ENCODE measurements around the gene NNMT. TPM values are rescaled to one million over a fixed set of nuclear protein-coding genes. Genes with fewer than 3 reads are reported as not detected.

Gene NNMT
- total RNA-seq, 1 experiment from 2014 or later, result 2.4 TPM

- Mint-ChIP-seq H3K27ac (ENCODE audit: unreplicated experiment) (no peak overlapping the region), H3K36me3 (ENCODE audit: insufficient read depth, unreplicated experiment) (no peaks in the 10 kb centered on the region), H3K27me3 (ENCODE audit: insufficient read depth, unreplicated experiment) (peaks cover 2% of the 10 kb centered on the region), H3K4me3 (ENCODE audit: unreplicated experiment) (no peak overlapping the region), H3K9me3 (ENCODE audit: unreplicated experiment) (peaks cover 12% of the 10 kb centered on the region), H3K4me1 (ENCODE audit: low read depth, unreplicated experiment) (no peaks in the 10 kb centered on the region)
- peaks cover 13% of the 10 kb centered on the region; the same call in 1 of the 2 replicates for H3K4me1 ChIP-seq
- no peak overlapping the region for H3K4me3 ChIP-seq (ENCODE audit: low read depth, low read length)
- ChIA-PET CTCF (no interaction called here), POLR2A (no interaction called here)
- no peaks in the 10 kb centered on the region for H3K36me3 ChIP-seq (ENCODE audit: control insufficient read depth, insufficient read depth, low read length)
- no peaks in the 10 kb centered on the region for H3K27me3 ChIP-seq (replicated peaks; ENCODE audit: control insufficient read depth, insufficient read depth, low read length)
- no TSS peak for BruUV-seq (replicated peaks)
- DNase-seq, result no peak
- peaks cover 4% of the 10 kb centered on the region; the same call in 1 of the 2 replicates for H3K9me3 ChIP-seq
- TF ChIP-seq CTCF (IDR thresholded peaks at IDR 0.05; ENCODE audit: insufficient read depth in 1 of 2, low read depth in 1 of 2, low read length in 1 of 2, severe bottlenecking in 1 of 2, unreplicated experiment in 1 of 2), result no peak
- intact Hi-C loops (cut with micrococcal nuclease; ENCODE audit: unreplicated experiment), result no loop called here
Measured at GRCh38 chr11:114297806-114298709, 1.9 kb downstream of the NNMT start.

GRCh38 chr11:114298710-114299109 lies 2.5 kb downstream of the NNMT start:
- Histone ChIP-seq H3K4me3 (ENCODE audit: low read depth, low read length) (no peak overlapping the region), H3K36me3 (ENCODE audit: control insufficient read depth, insufficient read depth, low read length) (no peaks in the 10 kb centered on the region), H3K4me1 (peaks cover 13% of the 10 kb centered on the region; the same call in 1 of the 2 replicates), H3K9me3 (peaks cover 4% of the 10 kb centered on the region; the same call in 1 of the 2 replicates), H3K27me3 (replicated peaks; ENCODE audit: control insufficient read depth, insufficient read depth, low read length) (no peaks in the 10 kb centered on the region)
- intact Hi-C loops (cut with micrococcal nuclease; ENCODE audit: unreplicated experiment), result no loop called here
- Mint-ChIP-seq H3K4me3 (ENCODE audit: unreplicated experiment) (no peak overlapping the region), H3K27ac (ENCODE audit: unreplicated experiment) (no peak overlapping the region), H3K36me3 (ENCODE audit: insufficient read depth, unreplicated experiment) (no peaks in the 10 kb centered on the region), H3K27me3 (ENCODE audit: insufficient read depth, unreplicated experiment) (peaks cover 2% of the 10 kb centered on the region), H3K4me1 (ENCODE audit: low read depth, unreplicated experiment) (no peaks in the 10 kb centered on the region), H3K9me3 (ENCODE audit: unreplicated experiment) (peaks cover 12% of the 10 kb centered on the region)
- no TSS peak for BruUV-seq (replicated peaks)
- TF ChIP-seq CTCF (IDR thresholded peaks at IDR 0.05; ENCODE audit: insufficient read depth in 1 of 2, low read depth in 1 of 2, low read length in 1 of 2, severe bottlenecking in 1 of 2, unreplicated experiment in 1 of 2), result no peak
- ChIA-PET CTCF (no interaction called here), POLR2A (no interaction called here)
- no peak for DNase-seq

DNA sequence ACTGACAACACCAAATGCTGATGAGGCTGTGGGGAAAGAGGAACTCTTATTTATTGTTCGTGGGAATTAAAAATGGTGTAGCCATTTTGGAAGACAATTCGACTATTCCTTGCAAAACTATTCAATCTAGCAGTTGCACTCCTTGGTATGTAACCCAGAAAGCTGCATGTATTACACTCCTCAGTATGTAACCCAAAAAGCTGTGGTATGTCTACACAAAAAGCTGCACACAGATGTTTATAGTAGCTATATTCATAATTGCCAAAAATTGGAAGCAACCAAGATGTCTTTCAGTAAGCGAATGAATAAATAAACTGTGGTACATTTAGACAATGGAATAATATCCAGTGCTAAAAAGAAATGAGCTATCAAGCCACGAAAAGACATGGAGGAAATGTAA lies 4.9 kb downstream of the NNMT start:
- H3K27me3 ChIP-seq (replicated peaks; ENCODE audit: control insufficient read depth, insufficient read depth, low read length), result no peaks in the 10 kb centered on the region
- no peak for DNase-seq
- Mint-ChIP-seq H3K4me1 (ENCODE audit: low read depth, unreplicated experiment) (peaks cover 7% of the 10 kb centered on the region), H3K36me3 (ENCODE audit: insufficient read depth, unreplicated experiment) (no peaks in the 10 kb centered on the region), H3K27me3 (ENCODE audit: insufficient read depth, unreplicated experiment) (peaks cover 2% of the 10 kb centered on the region), H3K9me3 (ENCODE audit: unreplicated experiment) (peaks cover 12% of the 10 kb centered on the region), H3K4me3 (ENCODE audit: unreplicated experiment) (no peak overlapping the region), H3K27ac (ENCODE audit: unreplicated experiment) (no peak overlapping the region)
- no TSS peak for BruUV-seq (replicated peaks)
- no peak for TF ChIP-seq CTCF (IDR thresholded peaks at IDR 0.05; ENCODE audit: insufficient read depth in 1 of 2, low read depth in 1 of 2, low read length in 1 of 2, severe bottlenecking in 1 of 2, unreplicated experiment in 1 of 2)
- peaks cover 4% of the 10 kb centered on the region; the same call in 1 of the 2 replicates for H3K9me3 ChIP-seq
- intact Hi-C loops (cut with micrococcal nuclease; ENCODE audit: unreplicated experiment), result no loop called here
- POLR2A ChIA-PET, result interaction anchor here (0.6 kb wide), 1 partner anchor 48 kb away, joined by 4 read pairs; no protein-coding TSS in a partner anchor
- no peak overlapping the region for H3K4me3 ChIP-seq (ENCODE audit: low read depth, low read length)
- peaks cover 9% of the 10 kb centered on the region for H3K4me1 ChIP-seq
- H3K36me3 ChIP-seq (ENCODE audit: control insufficient read depth, insufficient read depth, low read length), result no peaks in the 10 kb centered on the region
- CTCF ChIA-PET, result no interaction called here
